IPS-11a (cell line): ENCODE results near the gene PRKAG2.
"Not testable (repeated sequence)": the region's sequence is repeated elsewhere in the genome, so short reads cannot be mapped to it uniquely, and the experiment has no call there.

ENCODE experiments used
- H3K4me3 ChIP-seq: one replicate; pipeline ENCODE4 v1.5.1; 2013; ENCODE audit warnings: low read depth, low read length, control low read depth

The PRKAG2 gene

GRCh38 chr7:151837285-151838042 lies 39.5 kb downstream of the PRKAG2 start:
- no peak overlapping the region for H3K4me3 ChIP-seq

GRCh38 chr7:151836927-151837205 lies 40.0 kb downstream of the PRKAG2 start:
- no peak overlapping the region for H3K4me3 ChIP-seq

GRCh38 chr7:151836191-151836926 lies 40.6 kb downstream of the PRKAG2 start:
- no peak overlapping the region for H3K4me3 ChIP-seq

- no peak overlapping the region for H3K4me3 ChIP-seq
Observed at GRCh38 chr7:151835636-151836035, 41.3 kb downstream of the PRKAG2 start.

GRCh38 chr7:151834271-151835035 lies 42.5 kb downstream of the PRKAG2 start:
- H3K4me3 ChIP-seq: no peak overlapping the region

GRCh38 chr7:151833691-151834090 lies 43.2 kb downstream of the PRKAG2 start:
- H3K4me3 ChIP-seq: no peak overlapping the region

GRCh38 chr7:151833213-151833651 lies 43.7 kb downstream of the PRKAG2 start:
- H3K4me3 ChIP-seq: no peak overlapping the region

- no peak overlapping the region for H3K4me3 ChIP-seq
Observed at GRCh38 chr7:151832656-151833055, 44.3 kb downstream of the PRKAG2 start.

- no peak overlapping the region for H3K4me3 ChIP-seq
Observed at GRCh38 chr7:151832138-151832537, 44.8 kb downstream of the PRKAG2 start.

- H3K4me3 ChIP-seq: no peak overlapping the region
Observed at GRCh38 chr7:151831606-151832005, 45.3 kb downstream of the PRKAG2 start.

GRCh38 chr7:151830121-151830830 lies 46.6 kb downstream of the PRKAG2 start:
- no peak overlapping the region for H3K4me3 ChIP-seq

- no peak overlapping the region for H3K4me3 ChIP-seq
Observed at GRCh38 chr7:151829707-151830106, 47.2 kb downstream of the PRKAG2 start.

- H3K4me3 ChIP-seq: no peak overlapping the region
Observed at GRCh38 chr7:151827620-151828019, 49.3 kb downstream of the PRKAG2 start.

- H3K4me3 ChIP-seq: not testable (repeated sequence)
Observed at GRCh38 chr7:151826316-151826715, 50.6 kb downstream of the PRKAG2 start.

- H3K4me3 ChIP-seq: no peak overlapping the region
Observed at GRCh38 chr7:151825721-151826120, 51.2 kb downstream of the PRKAG2 start.

- H3K4me3 ChIP-seq: no peak overlapping the region
Observed at GRCh38 chr7:151824373-151824933, 52.5 kb downstream of the PRKAG2 start.

- H3K4me3 ChIP-seq: no peak overlapping the region
Observed at GRCh38 chr7:151823566-151824372, 53.1 kb downstream of the PRKAG2 start.

- no peak overlapping the region for H3K4me3 ChIP-seq
Observed at GRCh38 chr7:151822541-151823181, 54.3 kb downstream of the PRKAG2 start.

GRCh38 chr7:151821806-151822540 lies 54.9 kb downstream of the PRKAG2 start:
- H3K4me3 ChIP-seq: no peak overlapping the region
